Measurements from ENCODE around the gene HS6ST3.
"Not testable (repeated sequence)": the region's sequence is repeated elsewhere in the genome, so short reads cannot be mapped to it uniquely, and the experiment has no call there.

The HS6ST3 gene

DNA sequence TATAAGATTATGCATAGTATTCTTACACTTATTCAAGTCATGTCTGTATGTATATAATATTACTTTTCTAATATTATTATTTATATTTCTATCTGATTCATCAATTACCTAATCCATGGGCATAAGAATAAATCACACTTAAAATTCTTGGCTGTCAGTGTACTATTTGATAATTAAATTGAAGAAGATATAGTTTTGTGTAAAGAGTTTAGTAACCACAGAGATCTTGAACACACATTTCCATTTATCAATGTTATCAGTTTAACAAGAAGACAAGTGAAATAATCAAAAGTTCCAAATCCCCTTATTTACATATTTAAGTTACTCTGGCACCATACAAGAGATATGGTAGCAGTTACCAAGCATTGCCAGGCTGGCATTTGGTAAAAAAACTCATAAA is 659.9 kb downstream of the HS6ST3 start:
- no peak for DNase-seq

DNA sequence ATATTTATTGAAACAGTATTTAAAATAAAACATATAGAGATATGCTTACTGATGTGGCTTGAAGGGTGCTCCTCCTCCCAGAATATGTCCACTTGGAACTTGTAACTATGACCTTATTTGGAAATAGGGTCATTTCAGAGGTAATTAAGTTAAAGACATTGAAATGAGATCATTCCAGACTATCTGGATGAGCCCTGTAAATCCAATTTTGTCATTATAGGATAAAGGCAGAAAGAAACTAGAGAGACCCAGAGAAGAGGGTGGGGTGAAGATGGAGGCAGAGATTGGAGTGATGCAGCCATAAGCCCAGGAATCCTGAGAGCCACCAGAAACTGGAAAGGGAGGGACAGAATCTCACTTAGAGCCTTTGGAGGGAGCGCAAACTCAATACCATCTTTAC is 661.2 kb downstream of the HS6ST3 start:
- DNase-seq, result no peak

DNA sequence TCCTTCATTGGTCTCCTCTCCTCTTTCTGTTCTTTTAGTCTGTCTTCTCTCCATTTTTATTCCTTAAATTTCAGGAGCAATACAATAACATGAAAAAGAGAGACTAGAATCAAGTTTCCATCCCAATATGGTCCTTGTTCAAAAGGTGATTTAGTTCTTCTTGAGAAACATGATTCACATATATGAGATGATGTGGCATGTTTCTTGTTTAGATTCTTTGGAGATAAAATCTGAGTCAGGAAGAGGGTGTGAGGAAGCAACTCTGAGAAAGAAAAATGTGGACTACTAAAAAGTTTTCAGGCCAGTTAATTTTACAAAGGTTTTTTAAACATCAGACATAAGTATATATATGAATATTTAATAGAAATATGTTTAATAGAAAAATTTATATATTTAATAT is 673.0 kb downstream of the HS6ST3 start:
- DNase-seq, result no peak

DNA sequence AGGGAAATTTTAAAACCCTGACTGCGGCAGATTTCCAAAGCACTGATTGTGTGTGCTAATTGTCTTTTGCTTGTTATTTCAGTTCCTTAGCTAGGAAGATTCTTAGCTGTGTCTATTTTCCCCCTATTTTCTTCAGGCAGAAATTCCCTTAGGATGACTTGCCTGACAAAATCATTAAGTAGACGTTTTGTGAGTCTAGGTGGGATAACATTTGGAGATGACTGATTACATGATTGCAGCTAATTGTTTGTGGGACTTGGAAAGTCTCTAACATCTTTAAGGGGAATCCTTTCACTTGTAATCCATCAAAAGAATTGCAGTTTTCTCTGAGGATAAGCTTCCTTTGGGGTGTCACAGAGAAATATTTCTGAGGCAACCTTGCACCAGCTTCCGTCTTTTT is 676.4 kb downstream of the HS6ST3 start:
- DNase-seq, result no peak

DNA sequence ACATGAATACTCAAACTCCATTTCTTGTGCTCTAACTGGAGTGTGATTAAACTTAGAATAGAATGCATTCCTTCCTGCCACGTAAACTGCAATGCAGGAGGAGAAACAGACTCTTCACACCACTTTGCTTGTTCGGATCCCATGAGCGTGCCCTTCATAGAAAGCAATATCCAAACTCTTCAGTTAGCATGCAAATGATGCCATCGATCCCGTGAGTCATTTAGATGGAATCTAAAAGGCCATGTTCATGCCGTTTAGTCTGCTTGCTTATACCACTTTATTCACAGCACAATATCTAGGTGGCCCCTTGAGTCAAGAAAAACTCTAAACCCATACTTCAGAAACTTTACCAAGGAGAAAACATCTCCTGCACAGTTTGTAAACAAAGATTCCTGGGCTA is 678.6 kb downstream of the HS6ST3 start:
- no peak for DNase-seq

DNA sequence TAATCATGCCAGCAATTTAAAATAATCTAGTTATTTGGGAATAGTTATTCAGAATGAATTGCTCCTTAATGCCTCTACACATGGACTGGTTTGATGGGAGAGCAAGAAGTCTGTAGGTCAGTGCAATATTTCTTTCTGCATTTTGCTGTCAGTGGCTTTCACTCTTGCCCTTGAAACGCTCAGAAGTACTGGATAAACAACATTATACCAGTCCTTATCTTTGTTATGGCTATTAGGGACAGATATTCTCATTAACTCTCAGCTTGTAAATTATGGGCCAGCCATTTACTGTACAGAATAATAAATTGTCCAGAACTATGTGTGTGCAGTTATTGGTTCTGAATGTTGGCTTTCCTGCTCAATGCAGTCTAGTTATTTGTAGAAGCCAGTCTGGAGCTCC is 680.0 kb downstream of the HS6ST3 start:
- no peak for DNase-seq

DNA sequence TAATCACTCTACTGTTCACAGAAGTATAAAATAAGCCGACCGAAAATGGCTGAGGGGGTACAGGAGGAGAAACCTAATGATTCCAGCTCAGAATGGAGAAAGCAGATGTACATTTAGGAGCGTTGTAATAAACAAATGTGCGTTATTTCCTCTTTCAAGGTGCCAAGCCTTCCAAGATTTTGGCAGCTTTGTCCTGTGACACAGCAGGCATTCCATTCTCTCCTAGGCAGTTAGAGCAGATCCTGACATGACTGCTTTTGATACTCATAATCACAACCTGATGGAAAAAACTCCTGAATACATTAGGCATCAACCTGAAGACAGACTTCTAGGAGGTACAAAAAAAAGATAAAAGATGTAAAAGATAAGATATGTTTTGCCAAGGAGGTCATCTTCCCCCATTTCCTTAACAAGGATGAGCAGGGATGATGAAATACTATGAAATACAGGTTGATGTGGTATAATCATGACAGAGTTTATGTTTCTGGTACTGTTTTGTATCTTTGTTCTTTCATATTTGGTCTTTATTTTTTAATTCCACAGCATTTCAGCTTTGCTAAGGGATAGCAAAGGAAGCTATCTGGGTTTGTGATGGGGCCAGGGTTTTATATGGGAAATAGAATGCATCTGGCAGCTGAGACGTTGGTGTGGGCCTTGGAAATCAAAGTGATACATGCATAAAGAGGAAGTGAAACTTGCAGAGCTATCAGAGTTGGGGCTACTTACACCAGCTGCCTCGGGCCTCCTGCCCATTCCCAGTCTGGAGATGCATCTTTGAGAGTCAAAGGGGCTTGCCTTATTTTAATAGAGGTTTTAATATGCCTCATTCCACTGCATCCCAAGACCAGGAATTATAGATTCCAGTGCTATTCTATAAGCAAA is 681.8 kb downstream of the HS6ST3 start:
- no peak for DNase-seq

DNA sequence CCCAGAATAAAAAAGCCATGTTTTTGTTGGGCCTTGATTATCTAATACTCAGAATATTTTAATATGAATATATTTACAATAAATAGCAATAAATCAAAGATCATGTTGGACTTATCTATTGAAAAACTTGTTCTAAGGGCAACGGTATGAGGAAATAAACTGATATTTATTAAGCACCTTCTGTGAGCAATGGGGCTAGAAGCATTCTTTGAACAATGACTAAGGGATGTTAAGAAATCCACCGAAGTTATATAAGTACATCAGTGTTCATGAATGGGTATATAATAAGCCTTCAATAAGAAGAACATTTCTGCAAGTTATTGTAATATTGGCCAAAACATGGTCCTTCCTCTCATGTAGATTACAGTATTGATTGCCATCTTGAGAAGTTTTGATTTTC is 682.5 kb downstream of the HS6ST3 start:
- DNase-seq, result no peak

DNA sequence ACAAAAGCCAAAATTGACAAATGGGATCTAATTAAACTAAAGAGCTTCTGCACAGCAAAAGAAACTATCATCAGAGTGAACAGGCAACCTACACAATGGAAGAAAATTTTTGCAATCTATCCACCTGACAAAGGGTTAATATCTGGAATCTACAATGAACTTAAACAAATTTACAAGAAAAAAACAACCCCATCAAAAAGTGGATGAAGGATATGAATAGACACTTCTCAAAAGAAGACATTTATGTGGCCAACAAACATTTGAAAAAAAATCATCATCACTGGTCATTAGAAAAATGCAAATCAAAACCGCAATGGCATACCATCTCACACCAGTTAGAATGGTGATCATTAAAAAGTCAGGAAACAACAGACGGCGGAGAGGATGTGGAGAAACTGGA is 688.4 kb downstream of the HS6ST3 start:
- not testable (repeated sequence) for DNase-seq

DNA sequence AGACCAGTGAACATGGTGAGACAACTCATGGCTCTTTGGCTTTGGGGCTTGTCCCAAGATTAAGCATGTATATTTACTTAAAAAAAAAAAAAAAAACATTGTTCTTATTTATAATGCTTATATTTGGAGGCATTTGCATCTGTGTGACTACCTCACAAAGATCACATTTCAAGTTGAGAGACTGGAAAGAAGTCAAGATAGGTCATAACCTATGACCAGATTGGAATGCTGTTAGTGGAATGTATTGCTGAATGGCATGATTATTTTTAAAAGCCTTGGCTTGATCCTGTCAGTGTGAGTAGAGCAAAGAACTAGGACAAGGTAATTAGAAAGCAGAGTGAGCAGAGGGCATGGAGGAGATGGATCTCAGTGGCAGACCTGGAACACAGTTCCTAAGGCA is 689.8 kb downstream of the HS6ST3 start:
- no peak for DNase-seq

DNA sequence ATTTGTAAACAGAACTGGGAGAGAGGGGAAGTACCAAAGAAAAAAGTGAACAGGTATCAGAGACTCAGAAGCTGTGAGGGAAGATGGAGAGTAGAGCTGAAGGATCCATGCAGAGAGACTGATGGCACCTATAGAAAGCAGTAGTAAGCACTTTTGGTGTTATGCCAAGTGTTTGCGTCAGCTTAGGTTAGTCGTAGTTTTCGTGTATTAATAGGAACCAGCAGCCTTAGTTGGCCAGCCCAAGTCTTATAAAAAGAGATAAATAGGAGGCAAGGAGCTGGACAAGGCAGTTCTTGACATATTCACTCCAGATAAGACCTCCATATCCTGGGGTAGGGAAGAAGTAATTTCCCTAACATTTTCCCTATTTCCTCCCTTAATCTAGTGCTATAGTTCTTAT is 690.2 kb downstream of the HS6ST3 start:
- DNase-seq, result no peak

DNA sequence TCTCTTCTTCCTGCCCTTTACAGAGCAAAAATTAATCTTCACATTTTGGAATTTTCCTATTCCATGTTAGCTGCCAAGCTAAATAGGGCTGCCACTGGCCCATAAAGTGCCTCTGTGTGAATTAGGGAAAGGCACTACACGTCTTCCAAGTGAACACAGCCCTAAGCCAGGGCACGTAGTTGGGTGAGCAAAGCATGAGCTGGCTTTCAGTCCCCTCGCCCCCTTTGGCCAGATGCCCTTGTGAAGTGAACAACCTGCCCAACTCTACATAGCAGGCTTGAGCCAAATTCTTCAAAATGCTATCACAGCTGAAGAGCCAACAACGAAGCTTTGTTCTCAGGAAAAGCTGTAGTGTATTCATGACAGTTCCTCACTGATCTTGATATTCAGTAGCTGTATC is 691.2 kb downstream of the HS6ST3 start:
- no peak for DNase-seq

DNA sequence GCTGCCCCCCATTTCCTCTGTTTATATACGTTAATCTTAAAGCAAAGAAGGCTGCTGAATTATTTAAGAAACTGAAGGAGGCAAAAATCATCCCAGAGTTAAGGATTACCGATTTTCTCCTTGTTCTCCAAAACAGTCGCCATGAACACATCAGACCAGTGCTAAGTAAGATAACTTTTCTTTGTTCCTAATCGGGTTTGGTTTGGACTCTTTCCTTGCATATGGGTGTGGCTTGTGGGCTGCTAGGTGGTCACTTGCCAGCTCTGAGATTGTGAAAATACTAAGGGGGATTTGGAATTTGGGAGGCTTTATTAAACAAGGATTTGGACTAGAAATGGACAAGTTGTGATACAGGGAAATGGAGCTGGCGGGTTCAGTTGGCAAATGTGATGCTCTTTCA is 692.3 kb downstream of the HS6ST3 start:
- DNase-seq, result no peak

DNA sequence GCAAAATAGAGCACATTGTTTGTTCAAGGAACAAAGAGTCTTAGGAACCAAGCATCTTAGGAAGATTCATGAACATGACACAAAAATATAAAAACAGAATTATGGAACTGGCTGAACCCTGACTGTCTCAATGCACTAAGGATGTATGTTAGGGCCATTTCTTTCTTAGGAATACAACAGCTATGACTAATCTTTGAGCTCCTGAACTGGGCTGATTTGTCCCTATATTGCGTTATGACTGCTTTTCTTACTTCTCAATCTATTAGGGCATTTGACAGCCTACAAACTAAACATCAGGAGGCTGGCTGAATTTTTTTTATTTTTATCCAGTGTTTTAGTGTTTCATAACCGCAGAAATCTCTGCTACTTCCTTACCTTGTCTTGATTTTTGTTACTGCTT is 693.1 kb downstream of the HS6ST3 start:
- no peak for DNase-seq

DNA sequence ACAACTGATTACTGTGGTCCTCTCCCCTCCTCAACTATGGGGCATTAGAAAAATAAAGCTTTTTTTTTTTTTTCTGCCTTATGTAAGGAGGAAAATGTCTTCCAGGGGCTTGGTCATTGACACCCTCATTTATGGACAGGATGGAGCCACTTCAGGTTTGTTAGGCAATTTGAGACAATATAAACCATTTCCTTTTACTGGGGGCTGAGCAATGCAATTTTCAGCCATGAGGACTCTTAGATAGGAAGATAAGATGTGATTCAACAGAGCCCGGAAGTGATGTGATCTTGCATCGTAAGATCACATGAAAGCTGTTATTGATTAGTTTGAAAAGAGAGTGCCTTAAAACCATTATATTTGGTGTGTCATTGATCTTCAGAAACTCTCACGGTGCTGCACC is 693.6 kb downstream of the HS6ST3 start:
- DNase-seq, result no peak

DNA sequence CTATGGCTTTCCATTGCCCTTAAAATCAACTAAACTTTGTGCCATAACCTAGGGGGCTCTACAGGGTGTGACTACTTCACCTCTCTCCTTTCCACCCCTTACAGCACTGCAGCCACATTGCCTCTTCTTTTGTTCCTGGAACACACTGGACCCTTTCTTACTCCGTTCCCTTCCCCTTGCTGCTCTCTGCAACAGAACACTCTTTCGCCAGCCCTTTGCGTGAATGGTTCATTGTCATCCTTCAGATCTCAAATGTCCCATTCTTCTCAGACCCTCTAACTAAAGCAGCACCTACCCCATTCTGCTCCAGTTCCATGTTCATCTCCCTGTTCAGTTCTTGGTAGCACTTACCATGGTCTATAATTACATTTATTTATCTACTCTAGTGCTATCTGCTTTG is 696.1 kb downstream of the HS6ST3 start:
- no peak for DNase-seq

DNA sequence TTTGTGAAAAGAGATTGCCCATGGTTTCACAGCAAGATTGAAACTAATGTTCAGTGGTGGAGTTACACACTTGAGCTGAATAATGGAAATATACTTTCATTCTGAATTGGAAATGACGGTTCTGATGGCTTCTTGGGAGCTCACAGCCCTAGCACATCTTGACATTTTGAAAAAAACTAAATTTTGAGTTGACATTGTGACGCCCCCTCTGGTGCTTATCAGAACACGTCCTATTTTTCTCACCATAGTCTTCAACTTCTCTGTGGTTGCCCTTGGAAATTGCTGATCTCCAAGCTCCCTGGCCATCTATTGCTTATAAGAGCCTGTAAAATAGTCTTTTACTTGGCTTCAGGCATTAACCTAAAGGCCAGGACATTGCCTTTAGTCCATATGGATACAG is 702.3 kb downstream of the HS6ST3 start:
- DNase-seq, result no peak

DNA sequence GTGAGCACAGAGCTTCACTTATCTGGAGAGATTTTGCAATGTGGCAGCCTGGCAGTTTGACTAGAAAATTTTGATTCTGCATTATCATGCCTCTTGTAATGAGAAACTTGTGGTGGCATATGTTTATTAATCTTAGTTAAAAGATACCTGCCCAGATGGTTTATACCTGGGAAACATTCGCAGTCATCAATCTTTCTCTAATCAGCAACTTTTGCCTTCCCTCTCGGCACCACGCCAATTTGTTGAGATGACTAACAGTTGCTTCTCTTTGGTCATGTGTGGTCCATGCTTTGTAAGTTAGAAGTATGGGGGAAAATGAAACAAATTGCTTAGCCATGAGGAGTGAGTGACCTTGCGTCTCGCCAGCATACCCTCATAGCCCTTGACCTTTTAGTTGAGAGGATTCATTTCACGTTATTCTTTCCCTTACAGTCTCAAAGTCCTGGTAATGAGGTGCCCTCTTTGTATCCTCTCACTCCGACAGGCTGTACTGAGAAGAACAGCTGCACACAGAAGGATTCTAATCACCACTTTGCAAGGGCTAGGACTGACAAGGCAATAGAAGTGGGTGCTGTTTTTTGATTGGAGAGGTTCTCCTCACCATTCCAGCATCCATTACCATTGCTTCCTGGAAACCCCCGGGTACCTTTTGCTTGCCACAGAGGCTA is 703.0 kb downstream of the HS6ST3 start:
- no peak for DNase-seq

DNA sequence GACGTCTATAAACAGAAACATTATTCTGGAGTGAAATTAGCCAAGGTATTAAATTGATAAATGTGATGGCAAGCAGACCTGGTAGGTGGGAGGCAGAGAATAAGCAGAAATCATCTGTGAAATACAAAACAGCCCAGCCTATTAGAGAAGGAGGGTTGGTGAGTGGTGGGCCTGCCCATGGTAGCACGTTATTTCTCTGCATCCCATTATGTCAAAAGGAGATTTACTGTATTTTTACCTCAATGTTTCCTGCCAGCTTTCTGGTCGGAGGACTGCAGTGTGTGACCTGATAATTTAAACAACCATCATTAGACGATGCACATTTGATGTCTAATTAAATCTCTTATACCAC is 703.5 kb downstream of the HS6ST3 start:
- no peak for DNase-seq

DNA sequence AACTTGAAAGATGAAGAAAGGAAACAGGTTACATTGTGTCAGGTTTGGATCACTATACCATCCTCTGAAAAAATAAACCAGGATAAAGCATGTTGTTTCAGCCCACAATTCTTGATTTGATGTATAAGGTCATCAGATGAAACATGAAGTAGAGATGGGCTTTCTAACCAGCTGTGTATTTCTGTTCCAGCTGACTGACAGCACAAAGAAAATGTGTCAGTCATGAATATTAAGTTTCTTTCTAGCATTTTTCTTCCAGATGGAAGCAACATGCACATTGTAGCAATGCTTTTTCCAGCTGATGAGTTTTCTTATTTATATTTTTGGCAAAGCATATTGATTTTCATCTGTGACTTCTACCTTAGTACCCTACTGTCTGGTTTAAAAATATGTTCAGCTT is 704.8 kb downstream of the HS6ST3 start:
- no peak for DNase-seq

DNA sequence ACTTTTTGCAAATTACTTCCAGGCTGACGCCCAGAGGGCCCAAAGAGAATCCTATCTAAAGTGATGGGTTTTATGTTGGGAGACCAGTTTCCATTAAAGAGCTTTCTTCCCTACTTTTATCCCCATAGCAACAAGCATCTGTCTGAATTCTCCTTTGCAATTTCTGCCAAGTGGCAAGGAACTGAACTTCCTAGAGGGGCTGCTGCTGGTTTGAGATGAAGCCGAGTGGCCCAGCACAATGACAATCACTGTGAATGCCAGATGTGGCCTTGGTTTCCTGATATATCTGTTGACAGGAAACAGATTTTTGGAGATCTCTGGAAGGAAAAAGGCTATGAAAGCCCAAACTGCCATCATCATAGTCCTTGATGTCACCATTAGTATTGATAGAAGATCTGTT is 705.8 kb downstream of the HS6ST3 start:
- DNase-seq, result no peak

DNA sequence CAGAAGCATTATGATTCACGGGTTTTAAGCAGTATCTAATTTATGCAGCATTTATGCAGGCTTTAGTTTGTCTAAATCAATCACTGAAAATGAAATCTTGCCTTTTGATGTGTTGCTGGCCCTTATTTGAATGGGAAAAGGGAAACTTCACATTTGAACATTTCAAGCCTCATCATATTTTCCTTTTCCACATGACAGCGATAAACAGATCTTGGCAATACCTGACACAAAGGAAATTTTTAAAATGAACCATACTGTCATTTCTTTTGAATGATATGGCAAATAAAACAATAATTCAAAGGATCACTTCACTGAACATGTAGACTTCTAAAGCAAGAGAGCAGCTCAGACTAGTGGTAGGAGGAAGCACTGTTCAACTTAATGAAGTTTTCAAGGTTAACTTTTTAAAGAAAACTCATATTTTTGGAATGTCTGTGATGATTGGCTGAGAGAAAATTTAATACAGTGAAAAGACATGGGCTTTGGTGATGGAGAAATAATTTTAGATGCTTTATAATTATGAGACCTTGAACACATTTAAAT is 706.3 kb downstream of the HS6ST3 start:
- DNase-seq, result no peak

DNA sequence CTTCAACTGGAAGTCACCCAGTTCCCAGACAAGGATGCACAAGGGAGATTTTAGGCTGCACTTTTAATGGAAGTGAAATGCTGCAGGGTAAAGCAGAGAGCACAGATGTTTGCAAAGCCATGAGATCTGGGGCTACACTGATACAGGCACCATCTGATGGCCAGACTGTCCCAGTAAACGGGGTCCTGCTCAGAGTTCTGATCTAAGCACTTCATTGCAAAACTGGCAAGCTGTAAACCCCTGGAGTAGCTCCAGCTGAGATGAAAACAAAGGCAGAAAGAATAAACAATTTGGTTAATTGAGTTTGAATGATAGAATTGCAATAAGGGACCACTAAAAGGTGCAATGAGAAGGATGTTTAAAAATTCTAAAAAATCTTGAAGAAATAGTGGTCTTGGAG is 707.2 kb downstream of the HS6ST3 start:
- DNase-seq, result peak; percentile 22

DNA sequence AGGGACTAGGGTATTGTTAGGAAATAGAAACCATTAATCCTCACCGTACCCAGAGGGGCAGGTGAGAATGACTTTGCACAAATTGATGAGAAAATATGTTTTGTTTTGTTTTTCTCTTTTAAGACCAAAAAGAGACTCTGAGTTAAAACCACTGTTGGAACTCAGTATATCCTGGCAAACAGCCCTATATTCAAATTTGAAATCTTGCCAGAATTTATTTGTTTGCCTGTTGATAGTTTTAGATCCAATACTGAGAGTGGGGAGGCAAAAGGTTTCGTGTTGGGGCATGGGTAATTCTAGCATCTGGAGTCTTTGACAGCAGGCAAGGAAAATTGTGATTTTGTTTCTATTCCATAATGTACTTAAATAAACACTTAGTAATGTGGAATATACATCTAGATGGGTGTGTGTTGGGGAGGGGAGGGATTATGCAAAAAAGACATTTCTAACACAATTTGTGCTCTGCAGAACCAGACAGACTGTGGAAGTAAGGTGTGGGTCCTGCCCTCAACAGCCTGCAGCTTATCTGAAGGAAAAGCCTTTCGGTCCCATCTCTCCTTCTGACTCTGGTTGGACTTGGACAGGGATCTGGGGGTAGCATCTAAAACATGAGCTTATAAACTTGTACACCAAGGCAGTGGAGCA is 713.7 kb downstream of the HS6ST3 start:
- DNase-seq, result peak; percentile 62

Measured in NCI-H1694 (cell line).